Kidney (tissue), 14 donors: ENCODE results near the gene QDPR. TPM values are rescaled to one million over a fixed set of nuclear protein-coding genes. Genes with fewer than 3 reads are reported as not detected.
A peak's percentile ranks its signal among the peaks of the same experiment; 100 is the strongest.

Experiments
- DNase-seq, 5 donors: peaks; one replicate each; pipeline ENCODE4 v3.0.0-alpha.2; 2013 to 2020
- FAIRE-seq: peaks from 2 replicates; lab custom pipeline; 2012; peaks lifted over from hg19 to GRCh38; lab: Jason Lieb, UNC
- H3K27ac ChIP-seq, 2 donors: one replicate each; pipeline ENCODE4 v1.7.0; 2013; ENCODE audit warnings: low read depth in 2 of 2, low read length in 2 of 2, inconsistent platforms in 1 of 2
- H3K27me3 ChIP-seq: one replicate; pipeline ENCODE4 v1.7.1; 2013; ENCODE audit warnings: low read length, inconsistent platforms; ENCODE audit not compliant: control insufficient read depth, insufficient read depth
- H3K36me3 ChIP-seq, 3 donors: one replicate each; pipeline versions ENCODE4 v1.7.0 to v1.7.1; 2013; ENCODE audit warnings: low read length in 3 of 3, control low read depth in 1 of 3, inconsistent platforms in 1 of 3; ENCODE audit not compliant: insufficient read depth in 3 of 3, control insufficient read depth in 2 of 3
- H3K4me1 ChIP-seq, 3 donors: one replicate each; pipeline versions ENCODE4 v1.7.0 to v1.7.1; 2013; ENCODE audit warnings: low read length in 3 of 3, inconsistent platforms in 1 of 3, low read depth in 1 of 3; ENCODE audit not compliant: control insufficient read depth in 2 of 3, insufficient read depth in 2 of 3
- H3K4me3 ChIP-seq, 3 donors: one replicate each; pipeline versions ENCODE4 v1.7.0 to v1.8.1; 2013; ENCODE audit warnings: low read length in 3 of 3, control low read depth in 1 of 3, inconsistent platforms in 1 of 3
- H3K9ac ChIP-seq, 3 donors: one replicate each; pipeline versions ENCODE4 v1.7.0 to v1.7.1; 2013; ENCODE audit warnings: low read length in 3 of 3, control low read depth in 1 of 3, inconsistent platforms in 1 of 3
- H3K9me3 ChIP-seq, 3 donors: one replicate each; pipeline versions ENCODE4 v1.7.0 to v1.7.1; 2013; ENCODE audit warnings: low read length in 3 of 3, control low read depth in 1 of 3, inconsistent platforms in 1 of 3; ENCODE audit not compliant: control insufficient read depth in 2 of 3, insufficient read depth in 1 of 3
- intact Hi-C: fragments of 100-400 bp; cut with DNase I; formaldehyde crosslinking; loops from one replicate; pipeline ENCODE4 v1.11.1; 2022
- polyA plus RNA-seq: library from polyadenylated mRNA; stranded (reverse); fragments of 350-450 nt; fragmentation: Illumina TruSeq; extraction: RNeasy Lipid Tissue Mini Kit (QIAGEN cat#74804); gene quantifications from one replicate; pipeline ENCODE4 v1.2.3, GENCODE V29; 2014; ENCODE audit warnings: low read depth, low replicate concordance; ENCODE audit not compliant: insufficient read depth
- total RNA-seq: library from RNA; stranded (reverse); fragmentation: NEBNext Ultra II Directional; extraction: Animal tissue kit (Norgen Biotek cat#: 25700); gene quantifications from one replicate; pipeline ENCODE4 v1.2.1, GENCODE V29; 2021
- TF ChIP-seq, protein P1 (sequence below): IDR thresholded peaks from 3 replicates; pipeline ENCODE4 v1.5.1; 2012; ENCODE audit warnings: mild to moderate bottlenecking, moderate library complexity, borderline replicate concordance; ENCODE audit not compliant: insufficient read depth; ENCODE audit errors: extremely low read depth
- donor health status: control.
- donor health status: control.
- donor health status: control.
- donor health status: control.
- donor health status: control.
- donor health status: DM: yes; HTN: yes; CAD: no.
- donor health status: Normal renal cell carcinoma (clear cell type).

The QDPR gene
- total and polyA plus RNA-seq, 2 donors from 2014 or later = 33.5 to 208 TPM

DNA sequence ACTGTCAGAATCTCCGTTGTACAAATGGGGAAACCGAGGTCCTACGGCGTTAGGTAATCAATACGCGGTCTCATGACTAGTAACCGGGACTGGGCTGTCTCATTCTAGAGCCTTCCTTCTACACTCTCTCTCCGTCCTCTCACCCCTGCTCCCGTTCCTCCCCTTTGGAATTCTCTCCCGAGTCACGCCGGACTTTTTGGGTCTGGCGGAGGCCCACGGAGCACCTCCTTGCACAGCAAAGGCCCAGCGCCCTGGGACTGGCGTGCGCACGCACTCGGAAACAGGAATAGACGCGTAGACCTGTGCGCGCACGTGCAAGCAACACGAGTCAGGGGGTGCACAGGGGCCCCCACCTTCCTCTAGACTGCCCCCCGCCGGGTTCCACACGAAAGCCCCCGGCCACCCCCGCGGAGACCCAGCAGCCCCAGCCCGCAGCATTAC lies 361 bp downstream of the QDPR start:
- TF ChIP-seq, protein P1, sequence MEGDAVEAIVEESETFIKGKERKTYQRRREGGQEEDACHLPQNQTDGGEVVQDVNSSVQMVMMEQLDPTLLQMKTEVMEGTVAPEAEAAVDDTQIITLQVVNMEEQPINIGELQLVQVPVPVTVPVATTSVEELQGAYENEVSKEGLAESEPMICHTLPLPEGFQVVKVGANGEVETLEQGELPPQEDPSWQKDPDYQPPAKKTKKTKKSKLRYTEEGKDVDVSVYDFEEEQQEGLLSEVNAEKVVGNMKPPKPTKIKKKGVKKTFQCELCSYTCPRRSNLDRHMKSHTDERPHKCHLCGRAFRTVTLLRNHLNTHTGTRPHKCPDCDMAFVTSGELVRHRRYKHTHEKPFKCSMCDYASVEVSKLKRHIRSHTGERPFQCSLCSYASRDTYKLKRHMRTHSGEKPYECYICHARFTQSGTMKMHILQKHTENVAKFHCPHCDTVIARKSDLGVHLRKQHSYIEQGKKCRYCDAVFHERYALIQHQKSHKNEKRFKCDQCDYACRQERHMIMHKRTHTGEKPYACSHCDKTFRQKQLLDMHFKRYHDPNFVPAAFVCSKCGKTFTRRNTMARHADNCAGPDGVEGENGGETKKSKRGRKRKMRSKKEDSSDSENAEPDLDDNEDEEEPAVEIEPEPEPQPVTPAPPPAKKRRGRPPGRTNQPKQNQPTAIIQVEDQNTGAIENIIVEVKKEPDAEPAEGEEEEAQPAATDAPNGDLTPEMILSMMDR = no peak
- Histone ChIP-seq H3K27me3 (no peaks in the 10 kb centered on the region), H3K27ac (peak overlapping the region; percentile 26 to 59), H3K9ac (peak overlapping the region; percentile 42 to 74 (median 56)), H3K9me3 (no peaks in the 10 kb centered on the region), H3K36me3 (peaks cover 0 to 3% (median 1%) of the 10 kb centered on the region in 3 donors), H3K4me1 (peaks cover 0 to 18% (median 14%) of the 10 kb centered on the region in 3 donors), H3K4me3 (peak overlapping the region; percentile 78 to 90 (median 88))
- intact Hi-C loops = no loop called here
- peak in 4 of 5 donors; percentile 48 to 84 (median 61) for DNase-seq
- no peak for FAIRE-seq

DNA sequence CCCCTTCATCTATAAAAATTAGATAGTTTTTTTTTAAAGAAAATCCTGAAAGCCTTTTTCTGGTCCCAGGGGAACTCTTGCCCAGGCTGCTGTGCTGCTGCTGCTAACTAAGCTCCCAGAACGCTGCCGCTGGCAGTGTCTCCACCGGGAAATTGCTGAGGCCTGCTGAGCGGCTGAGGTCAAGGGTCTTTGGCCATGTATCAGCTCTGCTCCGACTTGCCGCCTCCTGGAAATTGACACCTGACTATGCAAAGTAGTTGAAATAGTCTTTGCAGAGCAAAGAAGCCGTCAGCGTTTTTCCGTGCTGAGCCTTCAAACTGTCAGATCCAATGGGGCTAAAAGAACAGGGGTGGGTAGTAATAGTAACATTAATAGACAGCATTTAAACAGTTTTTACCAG lies 839 bp downstream of the QDPR start:
- Histone ChIP-seq H3K4me3 (peak overlapping the region; percentile 78 to 90 (median 88)), H3K9ac (peak overlapping the region; percentile 42 to 74 (median 56)), H3K27me3 (no peaks in the 10 kb centered on the region), H3K9me3 (no peaks in the 10 kb centered on the region), H3K27ac (peak overlapping the region; percentile 26 to 59), H3K36me3 (peaks cover 0 to 4% (median 3%) of the 10 kb centered on the region in 3 donors), H3K4me1 (peaks cover 0 to 18% (median 14%) of the 10 kb centered on the region in 3 donors)
- intact Hi-C loops = no loop called here
- peak; percentile 43 to 75 (median 66) for DNase-seq
- TF ChIP-seq, protein P1 = no peak
- FAIRE-seq = no peak

DNA sequence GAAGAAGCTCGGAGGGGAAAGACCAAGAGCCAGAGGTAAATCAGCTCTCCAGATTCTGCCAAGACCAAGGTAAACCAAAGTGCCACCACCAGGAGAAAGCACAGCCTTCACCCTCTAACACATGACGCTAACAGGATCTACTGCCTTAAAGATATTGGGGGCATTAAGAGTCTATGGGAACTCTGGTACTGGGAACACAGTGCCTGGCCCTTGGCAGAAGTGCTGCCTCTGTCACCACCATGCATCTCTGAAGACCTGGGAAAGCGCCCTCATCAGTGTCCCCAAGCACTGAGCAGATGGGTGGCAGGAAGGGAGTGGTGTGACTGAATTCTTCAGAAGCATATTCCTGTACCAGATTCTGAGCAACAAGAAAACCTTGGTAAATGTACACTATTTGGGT lies 1.3 kb downstream of the QDPR start:
- peaks cover 0 to 4% (median 3%) of the 10 kb centered on the region in 3 donors for H3K36me3 ChIP-seq
- H3K4me3 ChIP-seq = peak overlapping the region in 2 of 3 donors; percentile 12 to 90
- TF ChIP-seq, protein P1 = no peak
- intact Hi-C loops = no loop called here
- no peak for FAIRE-seq
- H3K4me1 ChIP-seq = peaks cover 0 to 18% (median 14%) of the 10 kb centered on the region in 3 donors
- no peak for DNase-seq
- peak overlapping the region in 1 of 3 donors; percentile 74 for H3K9ac ChIP-seq
- H3K9me3 ChIP-seq = no peaks in the 10 kb centered on the region
- no peak overlapping the region for H3K27ac ChIP-seq
- H3K27me3 ChIP-seq = no peaks in the 10 kb centered on the region
